Stimulated activated naive CD4-positive, alpha-beta T cell treated with Interleukin-2 at 50 U/mL for 16 hours (primary cell): ENCODE data around the gene FRMPD1.
"Not testable (repeated sequence)": the region's sequence is repeated elsewhere in the genome, so short reads cannot be mapped to it uniquely, and the experiment has no call there.

ENCODE experiments used
- DNase-seq: peaks from one replicate; lab custom pipeline; 2025; lab: John Stamatoyannopoulos, UW

FRMPD1 gene

DNA sequence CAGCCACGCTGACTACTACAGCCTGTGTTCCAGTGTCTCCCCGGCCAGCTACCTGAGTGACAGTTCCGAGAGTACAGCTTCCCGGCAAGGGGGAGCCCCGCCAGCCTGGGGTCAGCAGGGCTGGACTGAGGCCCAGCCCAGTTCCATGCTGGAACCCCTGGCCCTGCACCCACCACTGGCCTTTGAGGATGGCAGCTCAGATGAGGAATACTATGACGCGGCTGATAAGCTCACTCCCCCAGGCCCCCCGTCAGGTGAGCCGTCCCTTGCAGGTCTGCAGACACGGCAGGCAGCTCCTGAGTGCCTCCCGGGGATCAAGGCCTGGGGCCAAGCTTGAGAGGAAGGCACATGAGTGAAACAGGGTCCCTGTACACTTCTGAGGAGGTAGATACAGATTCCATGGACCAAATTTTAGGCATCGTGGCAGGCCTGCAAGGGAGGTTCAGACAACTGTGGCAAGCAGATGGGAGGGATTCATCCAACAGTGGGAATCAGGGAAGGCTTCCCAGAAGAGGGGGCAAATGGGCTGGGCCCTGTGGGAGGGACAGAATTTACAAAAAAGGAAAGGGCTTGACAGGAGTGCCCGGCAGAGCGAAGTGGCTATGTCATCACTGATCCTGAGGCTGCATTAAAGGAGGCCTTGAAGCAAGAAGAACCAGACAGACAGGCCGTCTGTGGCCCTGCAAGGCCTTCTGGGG lies 90.0 kb downstream of the FRMPD1 start:
- no peak for DNase-seq

DNA sequence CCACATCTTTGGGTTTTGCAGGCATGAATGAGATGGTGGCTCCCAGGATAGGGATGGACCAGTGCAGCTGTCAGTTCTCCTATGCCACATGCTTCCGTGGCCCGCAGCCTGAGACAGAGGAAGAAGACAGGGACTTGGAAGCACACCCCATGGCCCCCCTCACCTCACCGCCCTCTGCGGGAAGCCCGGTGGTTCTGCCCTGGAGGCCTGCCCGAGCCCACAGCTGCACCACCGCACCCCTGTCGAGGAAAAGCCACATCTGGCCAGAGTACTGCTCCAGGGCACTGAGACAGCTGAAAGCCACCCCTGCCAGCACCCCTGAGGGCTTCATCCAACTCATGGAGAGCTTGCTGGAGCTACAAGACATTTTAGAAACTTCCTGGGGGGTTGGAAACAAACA lies 95.2 kb downstream of the FRMPD1 start:
- DNase-seq, result no peak

DNA sequence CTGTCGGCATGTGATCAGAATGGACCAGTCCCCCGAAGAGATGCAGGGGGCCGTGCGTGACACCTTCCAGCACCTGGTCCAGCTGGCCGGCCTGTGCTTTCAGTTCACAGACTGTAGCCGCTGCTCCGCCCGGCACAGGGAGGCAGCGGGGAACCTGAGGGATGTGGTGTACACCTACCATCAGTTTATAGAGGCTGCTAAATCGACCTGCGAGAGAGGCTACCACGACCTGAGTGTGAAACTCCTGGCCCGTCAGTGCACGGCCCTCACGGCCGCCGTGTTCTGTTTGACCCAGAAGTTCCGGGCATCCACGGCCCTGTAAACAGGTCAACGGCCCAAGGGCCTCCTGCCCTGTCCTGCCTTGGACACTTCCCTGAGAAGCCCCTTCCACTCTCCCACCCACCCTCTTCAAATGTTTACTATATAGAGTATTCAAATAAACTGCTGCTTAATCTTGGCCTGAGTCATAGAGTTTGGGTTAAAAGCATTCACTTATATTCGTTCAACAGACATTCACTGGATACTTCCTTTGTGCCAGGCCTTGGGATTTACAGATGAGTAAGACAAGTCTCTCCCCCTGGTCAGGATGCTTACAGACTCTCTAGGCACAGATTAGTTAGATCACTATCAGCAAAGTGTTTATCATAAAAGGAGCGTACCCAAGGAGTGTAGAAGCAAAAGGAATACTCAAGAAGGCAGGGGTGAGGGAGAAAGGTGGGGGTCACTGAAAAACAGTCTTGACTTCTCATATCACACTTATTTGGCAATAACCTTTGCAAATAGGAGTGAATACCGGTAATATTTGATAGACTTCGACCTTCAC lies 95.9 kb downstream of the FRMPD1 start:
- no peak for DNase-seq

DNA sequence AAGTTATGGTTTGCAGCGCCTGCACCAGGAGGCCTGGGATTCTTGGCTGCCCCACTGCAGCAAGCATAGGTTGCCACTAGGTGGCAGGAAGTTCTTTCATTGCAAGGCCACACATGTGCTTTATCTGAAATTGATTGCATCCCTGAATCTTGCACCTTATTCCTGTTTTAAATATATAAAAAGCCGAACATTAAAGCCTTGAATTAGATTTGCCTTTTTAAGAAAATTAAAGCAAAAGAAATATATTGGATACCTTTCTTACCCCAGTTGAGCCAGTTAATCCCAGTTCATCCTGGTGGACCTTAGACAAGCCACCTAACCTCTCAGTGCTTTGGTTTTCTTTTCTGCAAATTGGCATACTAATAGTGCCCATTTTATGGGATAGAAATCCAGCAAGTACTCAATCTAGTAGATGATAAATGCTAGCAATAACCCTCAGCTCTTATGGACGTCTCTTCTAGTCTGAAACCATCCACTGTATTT lies 96.6 kb downstream of the FRMPD1 start:
- peak; percentile 39 for DNase-seq

DNA sequence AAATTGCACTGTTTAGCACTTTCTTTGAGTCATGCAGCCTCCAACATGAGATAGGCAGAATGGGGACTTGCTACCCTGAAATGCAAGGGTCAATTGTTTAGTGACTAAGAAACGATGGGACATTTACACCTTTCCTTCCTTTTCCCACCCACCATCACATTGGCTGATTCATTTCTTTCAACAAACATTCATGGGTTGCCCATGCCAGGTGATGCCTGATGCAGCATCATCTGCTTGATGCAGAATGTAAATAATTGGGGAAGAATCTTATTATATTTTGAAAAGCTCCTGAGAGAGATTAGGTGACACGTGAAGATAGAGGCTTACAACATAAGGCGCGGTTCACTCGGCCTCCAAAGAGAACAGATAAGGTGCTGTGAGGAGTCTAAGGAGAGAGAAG lies 98.4 kb downstream of the FRMPD1 start:
- DNase-seq, result no peak

DNA sequence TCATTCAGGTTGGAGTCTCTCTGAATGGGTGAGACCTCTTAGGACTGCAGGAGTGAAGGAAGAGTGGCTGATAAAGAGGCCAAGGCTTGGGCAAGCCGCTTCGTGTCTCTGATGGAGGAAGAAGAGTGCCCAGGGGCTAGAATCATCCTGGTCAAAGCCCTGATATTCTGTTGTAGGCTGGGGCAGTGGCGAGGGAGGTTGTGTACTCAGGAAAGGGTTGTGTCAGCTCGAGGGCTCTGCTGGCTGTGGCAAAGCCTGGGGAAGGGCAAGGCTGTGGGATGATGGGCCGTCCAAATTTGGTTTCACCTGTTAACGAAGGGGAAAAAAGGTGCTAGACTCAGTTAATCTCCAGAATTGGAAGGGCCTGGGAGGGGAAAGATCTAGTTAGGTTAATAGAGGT lies 100.4 kb downstream of the FRMPD1 start:
- DNase-seq, result no peak

DNA sequence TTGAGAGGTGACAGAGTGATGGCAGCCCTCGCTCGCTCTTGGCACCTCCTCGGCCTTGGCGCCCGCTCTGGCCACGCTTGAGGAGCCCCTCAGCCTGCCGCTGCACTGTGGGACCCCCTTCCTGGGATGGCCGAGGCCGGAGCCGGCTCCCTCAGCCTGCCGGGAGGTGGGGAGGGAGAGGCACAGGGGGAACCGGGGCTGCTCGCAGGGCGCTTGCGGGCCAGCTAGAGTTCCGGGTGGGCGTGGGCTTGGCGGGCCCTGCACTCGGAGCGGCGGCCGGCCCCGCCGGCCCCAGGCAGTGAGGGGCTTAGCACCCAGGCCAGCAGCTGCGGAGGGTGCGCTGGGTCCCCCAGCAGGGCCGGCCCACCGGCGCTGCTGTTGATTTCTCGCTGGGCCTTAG lies 101.0 kb downstream of the FRMPD1 start:
- DNase-seq, result not testable (repeated sequence)

DNA sequence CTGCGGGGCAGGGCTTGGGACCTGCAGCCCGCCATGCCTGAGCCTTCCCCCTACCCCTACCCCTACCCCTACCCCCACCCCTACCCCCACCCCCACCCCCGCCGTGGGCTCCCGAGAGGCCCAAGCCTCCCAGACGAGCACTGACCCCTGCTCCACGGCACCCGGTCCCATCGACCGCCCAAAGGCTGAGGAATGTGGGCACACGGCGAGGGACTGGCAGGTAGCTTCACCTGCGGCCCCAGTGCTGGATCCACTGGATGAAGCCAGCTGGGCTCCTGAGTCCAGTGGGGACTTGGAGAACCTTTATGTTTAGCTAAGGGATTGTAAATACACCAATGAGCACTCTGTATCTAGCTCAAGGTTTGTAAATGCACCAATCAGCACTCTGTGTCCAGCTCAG lies 101.4 kb downstream of the FRMPD1 start:
- DNase-seq, result not testable (repeated sequence)

- DNase-seq, result no peak
These were observed 102.1 kb downstream of the FRMPD1 start for GRCh38 chr9:37752642-37753488.

GRCh38 chr9:37753489-37754190 lies 102.9 kb downstream of the FRMPD1 start, which contains the start of gene TRMT10B:
TRMT10B (plus strand) TSS chr9:37753805; CDS start chr9:37761932, 8,127 bp downstream.
- peak; percentile 73 for DNase-seq

DNA sequence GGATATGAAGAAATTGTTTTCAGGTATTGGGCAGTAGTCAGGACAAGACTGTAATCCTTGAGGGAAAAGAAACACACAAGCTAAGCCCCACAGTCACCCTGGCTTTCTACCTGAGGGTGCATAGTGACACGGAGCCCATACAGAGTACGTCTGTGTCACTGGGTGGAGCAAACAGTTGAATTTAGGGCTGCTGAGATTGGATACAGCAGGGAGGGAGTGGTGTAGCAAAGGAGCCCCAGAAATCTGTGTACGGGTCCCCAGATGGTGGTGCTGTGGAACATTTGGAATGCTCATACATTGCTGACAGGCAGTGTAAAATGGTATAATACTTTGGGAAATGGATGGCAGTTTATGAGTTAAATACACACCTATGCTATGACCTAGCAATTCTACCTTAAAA lies 108.0 kb downstream of the FRMPD1 start:
- no peak for DNase-seq

DNA sequence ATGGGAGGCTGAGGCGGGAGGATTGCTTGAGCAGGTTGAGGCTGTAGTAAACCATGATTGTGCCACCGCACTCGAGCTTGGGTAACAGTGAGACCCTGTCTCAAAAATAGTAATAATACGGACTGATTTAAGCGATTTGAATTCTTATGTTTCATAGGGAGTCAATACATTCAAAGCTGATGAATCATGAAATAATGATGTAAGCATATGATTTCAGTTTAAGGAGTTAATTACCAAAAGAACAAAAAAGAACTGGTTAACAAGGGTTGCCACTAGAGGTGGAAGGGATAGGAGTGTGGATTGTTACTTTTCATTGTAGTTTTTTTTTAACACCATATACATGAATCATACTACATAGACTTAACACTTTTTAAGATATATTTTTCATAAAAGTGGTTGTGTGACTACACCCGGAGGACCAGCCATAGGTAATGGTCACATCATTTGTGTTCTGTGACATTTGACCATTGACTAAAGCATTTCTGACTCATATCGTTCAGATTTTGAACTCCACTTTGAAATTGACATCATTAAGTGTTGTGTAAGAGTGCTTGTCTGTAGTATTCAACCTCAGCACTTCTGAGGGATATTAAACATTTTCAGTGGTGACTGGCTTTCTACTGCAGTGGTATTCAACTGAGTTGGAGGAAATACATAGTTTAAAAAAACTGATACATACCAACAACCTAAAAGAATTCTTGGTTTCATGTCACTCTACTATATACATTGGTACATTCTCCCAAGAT lies 109.8 kb downstream of the FRMPD1 start:
- no peak for DNase-seq

DNA sequence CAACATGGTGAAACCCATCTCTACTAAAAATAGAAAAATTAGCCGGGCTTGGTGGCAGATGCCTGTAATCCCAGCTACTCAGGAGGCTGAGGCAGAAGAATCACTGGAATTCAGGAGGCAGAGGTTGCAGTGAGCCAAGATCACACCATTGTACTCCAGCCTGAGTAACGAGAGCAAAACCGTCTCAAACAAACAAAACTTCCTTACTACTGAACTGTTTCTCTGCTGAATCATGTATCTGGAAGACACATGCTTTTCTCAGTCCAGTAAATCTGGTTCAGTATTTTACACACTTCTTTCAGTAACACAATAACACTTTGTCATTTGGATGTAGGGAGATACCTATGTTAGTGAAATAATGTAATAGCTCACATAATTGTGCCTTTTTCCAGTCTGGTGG lies 110.8 kb downstream of the FRMPD1 start:
- no peak for DNase-seq

DNA sequence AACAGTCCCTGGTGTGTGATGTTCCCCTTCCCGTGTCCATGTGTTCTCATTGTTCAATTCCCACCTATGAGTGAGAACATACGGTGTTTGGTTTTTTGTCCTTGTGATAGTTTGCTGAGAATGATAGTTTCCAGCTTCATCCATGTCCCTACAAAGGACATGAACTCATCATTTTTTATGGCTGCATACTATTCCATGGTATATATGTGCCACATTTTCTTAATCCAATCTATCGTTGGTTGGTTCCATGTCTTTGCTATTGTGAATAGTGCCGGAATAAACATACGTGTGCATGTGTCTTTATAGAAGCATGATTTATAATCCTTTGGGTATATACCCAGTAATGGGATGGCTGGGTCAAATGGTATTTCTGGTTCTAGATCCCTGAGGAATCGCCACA lies 114.5 kb downstream of the FRMPD1 start:
- DNase-seq, result not testable (repeated sequence)

- no peak for DNase-seq
These were observed 118.6 kb downstream of the FRMPD1 start for GRCh38 chr9:37769306-37769705.

- no peak for DNase-seq
These were observed 119.2 kb downstream of the FRMPD1 start for GRCh38 chr9:37769995-37770394.

- no peak for DNase-seq
These were observed 124.6 kb downstream of the FRMPD1 start for GRCh38 chr9:37775216-37775919.

GRCh38 chr9:37776328-37776727 lies 125.6 kb downstream of the FRMPD1 start:
- DNase-seq, result no peak

GRCh38 chr9:37778534-37778933 lies 127.8 kb downstream of the FRMPD1 start:
- DNase-seq, result no peak

DNA sequence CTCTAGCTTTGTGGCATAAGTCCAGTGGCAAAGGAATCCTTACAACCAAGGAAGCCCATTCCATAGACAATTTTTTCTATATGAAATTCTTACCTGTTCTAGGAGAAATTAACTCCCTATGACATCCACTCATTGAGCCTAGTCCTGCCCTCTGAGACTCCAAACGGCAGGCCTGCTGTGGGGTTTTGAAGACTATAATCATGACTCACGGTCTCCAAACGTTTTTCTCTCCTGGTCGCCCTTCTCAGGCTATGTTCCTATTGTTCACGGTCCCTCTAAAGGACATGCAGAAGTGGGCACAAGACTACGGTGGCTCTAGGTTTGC lies 133.5 kb downstream of the FRMPD1 start:
- no peak for DNase-seq
